VCaP (cell line): ENCODE data around the gene PEX5.
"Not testable (repeated sequence)": the region's sequence is repeated elsewhere in the genome, so short reads cannot be mapped to it uniquely, and the experiment has no call there.

ENCODE experiments used
- H3K27ac ChIP-seq: fragments of 450-650 bp; 2 replicates; pipeline ENCODE4 v1.5.1; 2017
- CTCF ChIP-seq: fragments of 450-650 bp; conservative IDR thresholded peaks from 2 replicates; pipeline ENCODE4 v1.5.1; 2017; ENCODE audit warnings: mild to moderate bottlenecking, moderate library complexity

The PEX5 gene

DNA sequence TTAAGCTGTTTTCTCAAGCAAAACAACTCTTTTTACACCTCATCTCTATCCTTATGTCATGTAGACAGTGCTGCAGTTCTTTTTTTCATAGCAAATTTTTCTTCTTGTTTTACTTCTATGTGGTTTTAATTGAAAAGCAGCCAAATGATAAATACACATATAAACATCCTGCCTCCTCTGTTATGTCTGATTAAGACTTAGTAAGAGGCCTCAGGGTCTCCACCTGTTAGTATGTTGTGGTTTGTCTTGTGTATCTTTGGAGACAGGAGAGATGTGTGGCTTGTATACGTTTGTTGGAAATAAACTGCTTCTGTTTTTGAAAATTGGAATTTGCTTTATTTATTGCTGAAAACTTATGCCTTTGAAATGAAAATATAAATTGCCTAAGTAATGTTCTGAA, 32.0 kb downstream of the PEX5 start:
- no peak for TF ChIP-seq CTCF
- no peak overlapping the region for H3K27ac ChIP-seq

DNA sequence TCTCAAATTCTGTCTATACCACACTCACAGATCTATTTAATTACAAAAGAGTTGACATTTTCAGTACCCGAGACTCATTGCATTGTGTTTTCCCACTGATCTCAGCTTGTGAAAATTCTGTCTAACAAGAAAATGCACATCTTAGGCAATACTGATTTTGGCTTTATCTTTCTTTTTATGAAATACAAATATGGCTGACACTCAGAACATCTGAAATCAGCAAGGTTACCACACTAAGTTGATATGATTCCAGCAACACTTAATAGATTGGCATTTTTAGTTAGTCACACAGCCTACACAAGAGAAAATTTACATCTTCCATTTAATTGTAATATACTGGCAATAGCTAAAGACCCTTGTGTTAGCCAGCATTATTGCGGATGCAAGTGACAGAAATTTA, 40.3 kb downstream of the PEX5 start:
- H3K27ac ChIP-seq: no peak overlapping the region
- TF ChIP-seq CTCF: no peak

GRCh38 chr12:7241404-7242005, 52.0 kb downstream of the PEX5 start:
- TF ChIP-seq CTCF: no peak
- H3K27ac ChIP-seq: no peak overlapping the region

DNA sequence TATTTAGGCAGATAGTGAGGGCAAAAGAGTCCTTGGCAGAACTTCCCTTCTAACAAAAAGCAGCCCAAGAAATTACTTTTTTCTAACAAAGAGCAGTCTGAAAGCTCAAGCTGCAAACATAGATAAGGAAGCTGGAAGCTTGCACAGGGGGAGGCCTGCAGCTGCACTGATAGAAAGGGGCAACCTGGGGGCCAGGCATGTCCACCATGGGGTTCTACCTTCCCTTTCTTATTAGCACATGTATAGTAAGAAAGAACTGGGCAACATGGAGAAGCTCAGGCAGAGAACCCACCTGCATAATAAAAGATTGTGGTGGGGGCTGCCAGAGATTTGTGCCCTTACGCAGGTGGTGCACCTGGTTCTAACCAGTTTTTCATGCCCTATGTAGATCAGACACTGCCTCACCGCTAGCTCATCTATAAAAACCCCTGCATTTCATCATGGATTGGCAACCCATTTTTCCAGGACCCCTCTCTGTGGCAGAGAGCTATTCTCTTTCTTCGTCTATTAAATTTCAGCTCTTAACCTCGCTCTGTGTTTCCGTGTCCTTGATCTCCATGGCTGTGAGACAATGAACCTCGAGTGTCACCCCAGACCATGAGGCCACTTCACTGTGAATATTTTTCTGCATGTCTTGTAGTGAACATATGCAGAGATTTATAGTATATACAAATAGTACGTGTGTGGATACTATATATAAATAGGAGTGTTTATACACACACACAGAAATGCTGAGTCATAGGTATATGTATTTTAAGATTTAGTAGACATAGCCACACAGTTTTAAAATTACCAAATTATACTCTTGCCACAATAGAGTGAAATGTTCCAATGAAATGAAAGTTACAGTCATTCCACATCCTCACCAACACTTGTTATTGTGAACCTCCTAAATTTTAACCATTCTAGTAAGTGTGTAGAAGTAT, 53.0 kb downstream of the PEX5 start:
- no peak for TF ChIP-seq CTCF
- no peak overlapping the region for H3K27ac ChIP-seq

- H3K27ac ChIP-seq: not testable (repeated sequence)
Observed at GRCh38 chr12:7251328-7251996, 62.0 kb downstream of the PEX5 start.

GRCh38 chr12:7259060-7259459, 69.6 kb downstream of the PEX5 start:
- H3K27ac ChIP-seq: no peak overlapping the region
- no peak for TF ChIP-seq CTCF
